BJ (cell line): Measurements from ENCODE around the gene TRIM25. TPM values are rescaled to one million over a fixed set of nuclear protein-coding genes. Genes with fewer than 3 reads are reported as not detected.

ENCODE experiments used
- CTCF ChIA-PET: fragments of 350-600 bp; formaldehyde crosslinking; extraction: SDS; loops from one replicate; lab custom pipeline; 2021; ENCODE audit warnings: antibody characterized with exemption, inconsistent platforms; lab: Yijun Ruan, JAX
- POLR2A ChIA-PET: fragments of 300-600 bp; sonication (Branson Sonifier 250); formaldehyde crosslinking; extraction: SDS; loops from one replicate; lab custom pipeline; 2021; ENCODE audit warnings: antibody characterized with exemption; lab: Charles Lee
- DNase-seq: peaks from one replicate; pipeline ENCODE4 v3.0.0-alpha.2; 2011; ENCODE audit warnings: low read depth
- H3K27me3 ChIP-seq: 2 replicates; pipeline ENCODE4 v1.6.0; 2011; ENCODE audit warnings: low read length; ENCODE audit not compliant: control insufficient read depth, insufficient read depth
- H3K36me3 ChIP-seq: 2 replicates; pipeline ENCODE4 v1.5.1; 2011; ENCODE audit warnings: low read length; ENCODE audit not compliant: control insufficient read depth, insufficient read depth
- H3K4me3 ChIP-seq: 2 replicates; pipeline ENCODE4 v1.5.1; 2011; ENCODE audit warnings: low read depth, mild to moderate bottlenecking, control low read depth, low read length
- polyA plus RNA-seq: library from polyadenylated mRNA; depleted of rRNA; stranded (reverse); fragments of >200 nt; gene quantifications from 2 replicates; pipeline ENCODE4 v1.2.3, GENCODE V29; 2011
- TF ChIP-seq, protein P1 (sequence below): IDR thresholded peaks from 2 replicates; pipeline ENCODE4 v1.5.1; 2011; ENCODE audit warnings: low read depth, mild to moderate bottlenecking, control low read depth, inconsistent platforms, low read length, moderate library complexity; ENCODE audit not compliant: insufficient read depth

TRIM25 gene
- polyA plus RNA-seq, 1 experiment, result 25.6 TPM

DNA sequence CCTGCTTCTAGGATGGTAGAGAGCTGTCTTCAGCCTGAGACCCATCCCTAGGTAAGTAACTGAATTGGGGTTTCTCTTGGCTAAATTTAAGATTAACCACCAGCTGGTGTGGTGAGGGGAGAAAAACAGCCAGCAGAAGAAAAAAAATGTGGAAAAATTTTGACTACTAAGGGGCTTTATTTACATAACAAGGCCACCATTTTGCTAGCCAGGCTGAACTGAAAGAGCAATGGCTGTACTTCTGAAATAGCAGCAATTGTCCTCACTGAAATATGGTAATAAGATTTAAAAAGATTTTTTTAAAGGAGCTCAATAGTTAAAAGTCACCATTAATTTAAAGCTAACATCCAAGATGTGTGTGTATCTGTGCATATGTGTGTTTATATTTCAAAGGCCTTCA lies 12.4 kb upstream of the TRIM25 start:
- no peak for DNase-seq
- Histone ChIP-seq H3K36me3 (no peaks in the 10 kb centered on the region), H3K27me3 (no peaks in the 10 kb centered on the region), H3K4me3 (no peak overlapping the region)
- CTCF ChIA-PET, result interaction anchor here (1.4 kb wide), 1 partner anchor 103 kb away, joined by 3 read pairs; no protein-coding TSS in a partner anchor
- POLR2A ChIA-PET, result no interaction called here
- TF ChIP-seq, protein P1, sequence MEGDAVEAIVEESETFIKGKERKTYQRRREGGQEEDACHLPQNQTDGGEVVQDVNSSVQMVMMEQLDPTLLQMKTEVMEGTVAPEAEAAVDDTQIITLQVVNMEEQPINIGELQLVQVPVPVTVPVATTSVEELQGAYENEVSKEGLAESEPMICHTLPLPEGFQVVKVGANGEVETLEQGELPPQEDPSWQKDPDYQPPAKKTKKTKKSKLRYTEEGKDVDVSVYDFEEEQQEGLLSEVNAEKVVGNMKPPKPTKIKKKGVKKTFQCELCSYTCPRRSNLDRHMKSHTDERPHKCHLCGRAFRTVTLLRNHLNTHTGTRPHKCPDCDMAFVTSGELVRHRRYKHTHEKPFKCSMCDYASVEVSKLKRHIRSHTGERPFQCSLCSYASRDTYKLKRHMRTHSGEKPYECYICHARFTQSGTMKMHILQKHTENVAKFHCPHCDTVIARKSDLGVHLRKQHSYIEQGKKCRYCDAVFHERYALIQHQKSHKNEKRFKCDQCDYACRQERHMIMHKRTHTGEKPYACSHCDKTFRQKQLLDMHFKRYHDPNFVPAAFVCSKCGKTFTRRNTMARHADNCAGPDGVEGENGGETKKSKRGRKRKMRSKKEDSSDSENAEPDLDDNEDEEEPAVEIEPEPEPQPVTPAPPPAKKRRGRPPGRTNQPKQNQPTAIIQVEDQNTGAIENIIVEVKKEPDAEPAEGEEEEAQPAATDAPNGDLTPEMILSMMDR, result no peak

DNA sequence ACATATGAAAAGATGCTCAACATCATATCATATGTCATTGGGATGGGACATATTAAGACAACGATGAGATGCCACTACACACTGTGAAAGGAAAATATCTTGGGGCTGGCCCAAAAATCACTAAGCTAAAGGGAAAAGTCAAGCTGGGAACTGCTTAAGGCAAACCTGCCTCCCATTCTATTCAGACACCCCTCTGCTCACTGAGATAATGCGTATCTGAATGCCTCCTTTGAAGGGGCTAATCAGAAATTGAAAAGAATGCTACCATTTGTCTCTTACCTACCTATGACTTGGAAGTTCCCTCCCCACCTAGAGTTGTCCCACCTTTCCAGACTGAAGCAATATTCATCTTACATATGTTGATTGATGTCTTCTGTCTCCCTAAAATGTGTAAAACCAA lies 11.2 kb upstream of the TRIM25 start:
- H3K36me3 ChIP-seq, result no peaks in the 10 kb centered on the region
- TF ChIP-seq, protein P1, result no peak
- no peak for DNase-seq
- ChIA-PET CTCF (interaction anchor here (1.8 kb wide), 1 partner anchor 106 kb away, joined by 5 read pairs; no protein-coding TSS in a partner anchor), POLR2A (no interaction called here)
- no peaks in the 10 kb centered on the region for H3K27me3 ChIP-seq
- H3K4me3 ChIP-seq, result no peak overlapping the region

DNA sequence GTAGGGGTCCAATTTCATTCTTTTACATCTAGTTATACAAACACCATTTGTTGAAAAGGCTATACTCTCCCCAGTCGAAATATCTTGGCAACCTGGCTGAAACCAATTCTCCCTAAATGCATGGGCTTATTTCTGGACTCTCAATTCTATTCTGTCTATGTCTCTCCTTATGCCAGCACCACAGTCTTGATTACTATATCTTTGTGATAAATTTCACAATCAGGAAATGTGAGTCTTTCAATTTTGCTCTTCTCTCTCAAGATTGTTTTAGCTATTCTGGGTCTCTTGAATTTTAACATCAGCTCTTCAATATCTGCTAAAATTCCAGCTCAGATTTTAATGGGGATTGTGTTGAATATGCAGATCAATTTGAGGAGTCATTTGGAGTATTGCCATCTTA lies 5.9 kb upstream of the TRIM25 start:
- H3K4me3 ChIP-seq, result no peak overlapping the region
- TF ChIP-seq, protein P1, result no peak
- no peaks in the 10 kb centered on the region for H3K27me3 ChIP-seq
- DNase-seq, result no peak
- CTCF ChIA-PET, result interaction anchor here (1.1 kb wide), 1 partner anchor 20 kb away, joined by 3 read pairs; no protein-coding TSS in a partner anchor
- POLR2A ChIA-PET, result no interaction called here
- H3K36me3 ChIP-seq, result no peaks in the 10 kb centered on the region

DNA sequence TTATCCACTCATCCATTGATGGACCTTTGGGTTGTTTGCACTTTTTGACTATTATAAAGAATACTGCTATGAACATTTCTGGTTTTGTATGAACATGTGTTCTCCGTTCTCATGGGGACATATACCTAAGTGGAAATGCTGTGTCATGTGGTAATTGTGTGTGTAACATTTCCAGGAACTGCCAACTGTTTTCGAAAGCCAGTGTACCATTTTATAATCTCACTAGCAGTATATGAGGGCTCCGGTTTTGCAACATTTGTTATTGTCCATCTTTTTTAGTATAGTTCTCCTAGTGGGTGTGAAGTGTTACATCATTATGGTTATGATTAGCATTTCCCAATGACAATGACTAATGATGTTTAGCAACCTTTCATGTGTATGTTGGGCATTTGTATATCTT lies 5.1 kb upstream of the TRIM25 start:
- ChIA-PET CTCF (interaction anchor here (1.1 kb wide), 1 partner anchor 21 kb away, joined by 3 read pairs; no protein-coding TSS in a partner anchor), POLR2A (no interaction called here)
- TF ChIP-seq, protein P1, result no peak

DNA sequence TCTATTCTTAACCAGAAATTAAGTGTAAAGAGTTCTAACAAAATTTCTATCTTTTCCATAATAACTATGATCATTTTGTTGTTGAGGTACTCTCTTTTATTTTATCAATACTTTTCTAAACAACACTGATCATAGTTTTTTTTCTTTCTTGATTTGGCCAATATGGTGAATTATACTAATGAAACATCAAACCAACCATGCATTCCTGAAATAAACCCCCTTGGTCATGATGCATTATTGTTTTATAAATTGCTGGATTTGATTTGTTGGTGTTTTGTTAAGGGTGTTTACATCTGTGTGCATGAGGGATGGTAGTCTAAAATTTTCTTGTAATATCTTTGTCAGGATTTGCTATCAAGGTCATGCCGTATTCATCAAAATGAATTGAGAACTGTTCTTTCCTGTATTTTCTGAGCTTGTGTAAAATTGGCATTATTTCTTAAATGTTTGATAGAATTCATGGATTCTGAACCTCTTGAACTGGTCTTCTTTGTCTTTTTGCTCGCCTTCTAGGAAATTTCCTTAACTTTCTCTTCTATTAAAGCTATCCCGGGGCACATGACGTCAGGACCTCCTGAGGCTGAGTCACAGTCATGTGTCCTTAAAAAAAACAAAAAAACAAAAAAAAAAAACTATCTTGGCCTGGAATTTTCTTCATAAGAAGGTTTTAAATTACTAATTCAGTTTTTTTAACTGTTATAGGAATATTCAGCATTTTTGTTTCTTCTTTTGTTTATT lies 3.9 kb upstream of the TRIM25 start:
- no peaks in the 10 kb centered on the region for H3K36me3 ChIP-seq
- no peak overlapping the region for H3K4me3 ChIP-seq
- H3K27me3 ChIP-seq, result no peaks in the 10 kb centered on the region
- ChIA-PET POLR2A (no interaction called here), CTCF (interaction anchor here (0.8 to 0.9 kb wide), 2 partner anchors 22 to 23 kb away, joined by 3 read pairs; no protein-coding TSS in a partner anchor)
- no peak for DNase-seq
- TF ChIP-seq, protein P1, result no peak

More for the DNA sequence above, 5.1 kb upstream of the TRIM25 start:
- no peak for DNase-seq
- no peaks in the 10 kb centered on the region for H3K36me3 ChIP-seq
- no peaks in the 10 kb centered on the region for H3K27me3 ChIP-seq
- H3K4me3 ChIP-seq, result no peak overlapping the region
